Right kidney (tissue), 9 donors: ENCODE data around the gene DYNLRB1.
"Not testable (repeated sequence)": the region's sequence is repeated elsewhere in the genome, so short reads cannot be mapped to it uniquely, and the experiment has no call there.

ENCODE experiments used
- DNase-seq: peaks from one replicate; pipeline ENCODE4 v3.0.0-alpha.2; 2016
- long read RNA-seq, 8 donors: transcript quantifications; one replicate each; lab custom pipeline, GENCODE V29; 2026

The DYNLRB1 gene
- long read RNA-seq, donor 1, transcript DYNLRB1-202 (4 exons, 675 nt) = major isoform, 107 of 147 reads
- long read RNA-seq, donor 1, partial matches to known transcripts = 40 of 147 reads
- long read RNA-seq, donor 1, other reads (novel, unspliced or antisense) = 0 of 147 reads
- long read RNA-seq, donor 2, transcript DYNLRB1-202 (4 exons, 675 nt) = major isoform, 58 of 101 reads
- long read RNA-seq, donor 2, partial matches to known transcripts = 43 of 101 reads
- long read RNA-seq, donor 2, other reads (novel, unspliced or antisense) = 0 of 101 reads
- long read RNA-seq, donor 3, transcript DYNLRB1-202 (4 exons, 675 nt) = major isoform, 48 of 60 reads
- long read RNA-seq, donor 3, partial matches to known transcripts = 12 of 60 reads
- long read RNA-seq, donor 3, other reads (novel, unspliced or antisense) = 0 of 60 reads
- long read RNA-seq, donor 4, transcript DYNLRB1-202 (4 exons, 675 nt) = major isoform, 87 of 123 reads
- long read RNA-seq, donor 4, partial matches to known transcripts = 31 of 123 reads
- long read RNA-seq, donor 4, other reads (novel, unspliced or antisense) = 5 of 123 reads
- long read RNA-seq, donor 5, transcript DYNLRB1-202 (4 exons, 675 nt) = major isoform, 99 of 116 reads
- long read RNA-seq, donor 5, partial matches to known transcripts = 10 of 116 reads
- long read RNA-seq, donor 5, other reads (novel, unspliced or antisense) = 7 of 116 reads
- long read RNA-seq, donor 6, transcript DYNLRB1-202 (4 exons, 675 nt) = major isoform, 82 of 142 reads
- long read RNA-seq, donor 6, partial matches to known transcripts = 60 of 142 reads
- long read RNA-seq, donor 6, other reads (novel, unspliced or antisense) = 0 of 142 reads
- long read RNA-seq, donor 7, transcript DYNLRB1-202 (4 exons, 675 nt) = major isoform, 114 of 180 reads
- long read RNA-seq, donor 7, partial matches to known transcripts = 53 of 180 reads
- long read RNA-seq, donor 7, other reads (novel, unspliced or antisense) = 12 of 180 reads
- long read RNA-seq, donor 8, transcript DYNLRB1-202 (4 exons, 675 nt) = major isoform, 88 of 119 reads
- long read RNA-seq, donor 8, partial matches to known transcripts = 26 of 119 reads
- long read RNA-seq, donor 8, other reads (novel, unspliced or antisense) = 5 of 119 reads

GRCh38 chr20:34516247-34517113, at the start of gene DYNLRB1:
Gene DYNLRB1, plus strand, starts transcription at chr20:34516422. Its CDS starts 37 bp downstream, at chr20:34516459.
- DNase-seq = peak; percentile 99

GRCh38 chr20:34468951-34469350, 47.3 kb upstream of the DYNLRB1 start:
- DNase-seq = no peak

GRCh38 chr20:34472246-34472925, 43.8 kb upstream of the DYNLRB1 start:
- no peak for DNase-seq

GRCh38 chr20:34473262-34473883, 42.8 kb upstream of the DYNLRB1 start:
- no peak for DNase-seq

- DNase-seq = peak; percentile 59
These were observed 40.1 kb upstream of the DYNLRB1 start for GRCh38 chr20:34475979-34476736.

- DNase-seq = no peak
These were observed 36.6 kb upstream of the DYNLRB1 start for GRCh38 chr20:34479627-34480026.

- DNase-seq = not testable (repeated sequence)
These were observed 34.1 kb upstream of the DYNLRB1 start for GRCh38 chr20:34482154-34482553.

GRCh38 chr20:34483585-34484220, 32.5 kb upstream of the DYNLRB1 start:
- not testable (repeated sequence) for DNase-seq

- no peak for DNase-seq
These were observed 31.1 kb upstream of the DYNLRB1 start for GRCh38 chr20:34485068-34485634.

GRCh38 chr20:34491226-34491931, 24.8 kb upstream of the DYNLRB1 start:
- DNase-seq = no peak

GRCh38 chr20:34491932-34492509, 24.2 kb upstream of the DYNLRB1 start:
- no peak for DNase-seq

GRCh38 chr20:34493646-34494045, 22.6 kb upstream of the DYNLRB1 start:
- no peak for DNase-seq

GRCh38 chr20:34495307-34495706, 20.9 kb upstream of the DYNLRB1 start:
- no peak for DNase-seq

GRCh38 chr20:34495916-34496315, 20.3 kb upstream of the DYNLRB1 start:
- no peak for DNase-seq

GRCh38 chr20:34497596-34497995, 18.6 kb upstream of the DYNLRB1 start:
- DNase-seq = not testable (repeated sequence)

GRCh38 chr20:34500823-34501222, 15.4 kb upstream of the DYNLRB1 start:
- DNase-seq = no peak

GRCh38 chr20:34506480-34506879, 9.7 kb upstream of the DYNLRB1 start:
- no peak for DNase-seq
